Vagina (tissue), 2 donors: Measurements from ENCODE around the gene MIEF1. TPM values are rescaled to one million over a fixed set of nuclear protein-coding genes. Genes with fewer than 3 reads are reported as not detected.

Experiments used
- DNase-seq, 2 donors: peaks; one replicate each; pipeline ENCODE4 v3.0.0-alpha.2; 2017; ENCODE audit errors: extremely low spot score in 2 of 2
- H3K27ac ChIP-seq: fragments of 200-600 bp; sonication (generic); one replicate; pipeline ENCODE4 v1.5.1; 2019
- H3K27me3 ChIP-seq: fragments of 200-600 bp; sonication (generic); one replicate; pipeline ENCODE4 v1.5.1; 2019
- H3K36me3 ChIP-seq, 2 donors: fragments of 200-600 bp; sonication (generic); one replicate each; pipeline ENCODE4 v1.5.1; 2017 to 2019
- H3K4me1 ChIP-seq: fragments of 200-600 bp; sonication (generic); one replicate; pipeline ENCODE4 v1.5.1; 2019
- H3K4me3 ChIP-seq, 2 donors: fragments of 200-600 bp; sonication (generic); 1 replicate in 1 of 2; 2 replicates in 1 of 2; pipeline ENCODE4 v1.5.1; 2016 to 2019
- H3K9me3 ChIP-seq: fragments of 200-600 bp; sonication (generic); one replicate; pipeline ENCODE4 v1.5.1; 2019
- POLR2A ChIP-seq, 2 donors: fragments of 450-650 bp; IDR thresholded peaks; one replicate each; pipeline ENCODE4 v1.6.1; 2017; ENCODE audit warnings: antibody characterized with exemption in 2 of 2, mild to moderate bottlenecking in 2 of 2, moderate library complexity in 2 of 2
- POLR2AphosphoS5 ChIP-seq, 2 donors: sonication (generic); formaldehyde crosslinking; IDR thresholded peaks; one replicate each; pipeline ENCODE4 v1.9.0; 2017; ENCODE audit warnings: antibody characterized with exemption in 2 of 2, mild to moderate bottlenecking in 2 of 2, low read depth in 1 of 2; ENCODE audit not compliant: insufficient read depth in 1 of 2
- intact Hi-C: fragments of 100-400 bp; cut with DNase I; formaldehyde crosslinking; loops from one replicate; pipeline ENCODE4 v1.15.1; 2023
- total RNA-seq: library from RNA; depleted of rRNA; stranded (reverse); fragments of >200 nt; gene quantifications from one replicate; pipeline ENCODE4 v1.2.3, GENCODE V29; 2016
- TF ChIP-seq, protein P1 (sequence below), 3 experiments: fragments of 450-650 bp in 2 of 3; fragments of 200-600 bp in 1 of 3; sonication (generic) in 1 of 3; IDR thresholded peaks; one replicate each; pipeline ENCODE4 v1.5.1; 2017 to 2019; ENCODE audit warnings: antibody characterized with exemption in 3 of 3, mild to moderate bottlenecking in 2 of 3, moderate library complexity in 2 of 3

Gene MIEF1
- total RNA-seq, 1 donor from 2014 or later: 18.9 TPM

DNA sequence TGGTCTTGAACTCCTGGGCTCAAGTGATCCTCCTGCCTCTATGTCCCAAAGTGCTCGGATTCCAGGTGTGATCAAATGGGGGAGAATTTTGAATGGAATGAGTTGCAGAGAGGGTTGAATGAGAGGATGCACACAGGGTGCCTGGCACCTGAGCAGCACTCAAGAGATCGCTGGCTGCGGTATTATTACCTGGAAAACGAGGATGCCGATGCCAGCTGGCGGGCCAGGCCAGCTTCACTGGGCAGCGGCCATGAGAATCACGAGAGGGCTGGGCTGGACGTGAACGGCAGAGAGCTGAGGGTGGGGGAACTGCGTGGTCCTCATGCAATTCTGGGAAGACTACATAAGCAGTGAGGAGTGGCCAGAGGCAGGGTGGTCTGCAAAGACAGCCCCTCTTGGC lies 42.4 kb upstream of the MIEF1 start:
- DNase-seq: no peak
- Histone ChIP-seq H3K4me1 (peaks cover 25% of the 10 kb centered on the region), H3K27ac (no peak overlapping the region), H3K27me3 (no peaks in the 10 kb centered on the region), H3K4me3 (no peak overlapping the region), H3K36me3 (no peaks in the 10 kb centered on the region), H3K9me3 (no peaks in the 10 kb centered on the region)
- intact Hi-C loops: no loop called here
- TF ChIP-seq POLR2A (IDR thresholded peaks at IDR 0.05) (no peak), POLR2AphosphoS5 (IDR thresholded peaks at IDR 0.05; ENCODE audit: insufficient read depth in 1 of 2, low read depth in 1 of 2) (no peak)
- TF ChIP-seq, protein P1, sequence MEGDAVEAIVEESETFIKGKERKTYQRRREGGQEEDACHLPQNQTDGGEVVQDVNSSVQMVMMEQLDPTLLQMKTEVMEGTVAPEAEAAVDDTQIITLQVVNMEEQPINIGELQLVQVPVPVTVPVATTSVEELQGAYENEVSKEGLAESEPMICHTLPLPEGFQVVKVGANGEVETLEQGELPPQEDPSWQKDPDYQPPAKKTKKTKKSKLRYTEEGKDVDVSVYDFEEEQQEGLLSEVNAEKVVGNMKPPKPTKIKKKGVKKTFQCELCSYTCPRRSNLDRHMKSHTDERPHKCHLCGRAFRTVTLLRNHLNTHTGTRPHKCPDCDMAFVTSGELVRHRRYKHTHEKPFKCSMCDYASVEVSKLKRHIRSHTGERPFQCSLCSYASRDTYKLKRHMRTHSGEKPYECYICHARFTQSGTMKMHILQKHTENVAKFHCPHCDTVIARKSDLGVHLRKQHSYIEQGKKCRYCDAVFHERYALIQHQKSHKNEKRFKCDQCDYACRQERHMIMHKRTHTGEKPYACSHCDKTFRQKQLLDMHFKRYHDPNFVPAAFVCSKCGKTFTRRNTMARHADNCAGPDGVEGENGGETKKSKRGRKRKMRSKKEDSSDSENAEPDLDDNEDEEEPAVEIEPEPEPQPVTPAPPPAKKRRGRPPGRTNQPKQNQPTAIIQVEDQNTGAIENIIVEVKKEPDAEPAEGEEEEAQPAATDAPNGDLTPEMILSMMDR (IDR thresholded peaks at IDR 0.05): no peak

- DNase-seq: no peak
- no peaks in the 10 kb centered on the region for H3K36me3 ChIP-seq
- peak overlapping the region; percentile 60 for H3K27ac ChIP-seq
- peak in 1 of 2 donors; percentile 21 for TF ChIP-seq POLR2AphosphoS5 (IDR thresholded peaks at IDR 0.05; ENCODE audit: insufficient read depth in 1 of 2, low read depth in 1 of 2)
- TF ChIP-seq, protein P1 (IDR thresholded peaks at IDR 0.05): no peak
- TF ChIP-seq POLR2A (IDR thresholded peaks at IDR 0.05): no peak
- no peaks in the 10 kb centered on the region for H3K9me3 ChIP-seq
- no peak overlapping the region for H3K4me3 ChIP-seq
- no peaks in the 10 kb centered on the region for H3K27me3 ChIP-seq
- intact Hi-C loops: no loop called here
- H3K4me1 ChIP-seq: peaks cover 20% of the 10 kb centered on the region
Measured at GRCh38 chr22:39462443-39463221, 39.5 kb upstream of the MIEF1 start.

- DNase-seq: no peak
- intact Hi-C loops: no loop called here
- H3K36me3 ChIP-seq: no peaks in the 10 kb centered on the region
- peak overlapping the region; percentile 60 for H3K27ac ChIP-seq
- H3K9me3 ChIP-seq: no peaks in the 10 kb centered on the region
- H3K4me1 ChIP-seq: peaks cover 16% of the 10 kb centered on the region
- TF ChIP-seq POLR2AphosphoS5 (IDR thresholded peaks at IDR 0.05; ENCODE audit: insufficient read depth in 1 of 2, low read depth in 1 of 2): no peak
- TF ChIP-seq, protein P1 (IDR thresholded peaks at IDR 0.05): no peak
- no peak for TF ChIP-seq POLR2A (IDR thresholded peaks at IDR 0.05)
- H3K4me3 ChIP-seq: no peak overlapping the region
- no peaks in the 10 kb centered on the region for H3K27me3 ChIP-seq
Measured at GRCh38 chr22:39463277-39463676, 38.8 kb upstream of the MIEF1 start.

DNA sequence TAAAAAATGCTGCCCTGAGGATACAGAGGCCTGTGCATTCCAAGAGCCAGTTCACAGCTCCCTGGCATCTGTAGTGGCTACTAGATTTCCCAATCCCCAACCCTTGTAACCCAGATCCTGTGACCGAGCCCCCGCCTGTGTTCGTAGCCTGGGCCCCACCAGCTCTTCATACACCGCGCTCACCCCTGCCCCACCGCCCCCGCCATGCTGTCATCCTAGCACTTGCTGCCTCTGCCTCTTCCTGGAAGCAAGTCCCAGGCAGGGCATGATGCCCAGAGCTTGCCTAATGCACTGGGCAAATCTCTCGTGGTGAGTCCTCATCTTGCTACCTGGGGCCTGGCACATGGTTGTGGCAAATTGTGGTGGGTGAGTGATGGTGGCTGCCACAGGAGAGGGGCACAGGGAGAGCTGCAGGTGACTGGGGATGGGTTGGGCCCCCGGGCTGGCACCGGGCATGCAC lies 38.1 kb upstream of the MIEF1 start:
- intact Hi-C loops: no loop called here
- H3K27ac ChIP-seq: peak overlapping the region; percentile 60

More for the DNA sequence above, 38.1 kb upstream of the MIEF1 start:
- DNase-seq: no peak
- Histone ChIP-seq H3K9me3 (no peaks in the 10 kb centered on the region), H3K4me3 (no peak overlapping the region), H3K4me1 (peaks cover 14% of the 10 kb centered on the region), H3K36me3 (no peaks in the 10 kb centered on the region), H3K27me3 (no peaks in the 10 kb centered on the region)
- TF ChIP-seq, protein P1 (IDR thresholded peaks at IDR 0.05): no peak
- TF ChIP-seq POLR2AphosphoS5 (IDR thresholded peaks at IDR 0.05; ENCODE audit: insufficient read depth in 1 of 2, low read depth in 1 of 2) (no peak), POLR2A (IDR thresholded peaks at IDR 0.05) (no peak)
